GM21390 (cell line): Measurements from ENCODE around the gene NF2.

Source experiments
- ATAC-seq: cut with Tn5 transposase; IDR thresholded peaks from one replicate; pipeline ENCODE4 v1.9.1; 2021; ENCODE audit not compliant: unreplicated experiment

The NF2 gene

GRCh38 chr22:29661336-29661735 is 57.9 kb downstream of the NF2 start:
- no peak for ATAC-seq

- ATAC-seq: no peak
Observed at GRCh38 chr22:29663180-29663821, 59.9 kb downstream of the NF2 start.

DNA sequence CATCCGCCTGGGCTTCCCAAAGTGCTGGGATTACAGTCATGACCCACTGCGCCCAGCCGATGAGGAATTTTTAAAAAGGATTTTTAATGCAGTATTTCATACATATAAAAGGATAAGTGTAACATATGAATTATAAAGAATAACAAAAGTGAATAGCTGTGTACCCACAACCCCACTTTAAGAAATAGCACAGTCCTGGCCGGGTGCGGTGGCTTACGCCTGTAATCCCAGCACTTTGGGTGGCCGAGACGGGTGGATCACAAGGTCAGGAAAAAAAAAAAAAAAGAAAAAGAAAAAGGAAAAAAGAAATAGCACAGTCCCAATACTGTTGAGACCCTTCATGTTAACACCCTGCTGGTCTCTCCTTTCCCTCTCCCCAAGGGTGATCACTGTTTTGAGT is 62.1 kb downstream of the NF2 start:
- ATAC-seq: no peak

- ATAC-seq: no peak
Observed at GRCh38 chr22:29668673-29669072, 65.2 kb downstream of the NF2 start.

DNA sequence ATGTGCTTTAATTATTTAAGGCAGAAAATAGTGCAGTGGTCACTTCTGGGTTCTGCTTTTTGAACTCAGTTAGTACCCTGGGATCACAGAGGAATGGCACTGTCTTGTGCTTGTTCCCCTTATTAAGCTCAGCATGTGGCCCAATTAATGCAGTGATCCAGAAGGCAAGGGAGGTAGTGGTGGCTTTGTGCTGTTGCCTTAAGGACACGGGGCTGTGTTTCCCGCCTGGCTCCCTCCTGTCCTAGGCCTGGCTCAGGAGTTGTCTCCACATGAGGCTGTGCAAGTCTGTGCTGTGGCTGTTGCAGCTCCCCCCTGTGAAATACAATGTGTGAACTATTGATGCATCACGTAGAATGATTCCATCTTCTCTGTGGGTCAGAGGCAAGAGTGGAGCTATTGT is 67.2 kb downstream of the NF2 start:
- no peak for ATAC-seq

GRCh38 chr22:29673361-29674066 is 70.1 kb downstream of the NF2 start:
- ATAC-seq: no peak

- ATAC-seq: no peak
Observed at GRCh38 chr22:29674121-29674520, 70.7 kb downstream of the NF2 start.

GRCh38 chr22:29679316-29679715 is 75.9 kb downstream of the NF2 start:
- ATAC-seq: no peak

DNA sequence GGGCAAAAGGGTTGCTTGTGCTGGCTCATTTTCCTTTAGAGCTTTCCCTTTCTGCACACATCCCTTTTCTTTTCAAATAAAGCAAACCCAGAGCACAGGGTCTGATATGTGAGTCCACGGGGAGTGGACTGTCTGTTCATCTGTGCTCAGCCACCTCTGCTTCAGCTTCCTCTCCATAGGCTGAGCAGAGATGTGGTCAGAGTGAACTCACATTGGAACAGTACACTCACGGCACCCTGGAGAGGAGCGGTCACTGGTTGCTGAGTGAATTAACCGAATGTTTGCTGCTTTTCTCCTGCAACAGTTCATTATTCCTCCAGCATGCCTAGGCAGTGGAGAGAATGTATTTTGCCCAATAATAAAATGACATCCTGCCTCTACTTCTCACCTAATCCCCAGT is 80.1 kb downstream of the NF2 start:
- ATAC-seq: no peak

DNA sequence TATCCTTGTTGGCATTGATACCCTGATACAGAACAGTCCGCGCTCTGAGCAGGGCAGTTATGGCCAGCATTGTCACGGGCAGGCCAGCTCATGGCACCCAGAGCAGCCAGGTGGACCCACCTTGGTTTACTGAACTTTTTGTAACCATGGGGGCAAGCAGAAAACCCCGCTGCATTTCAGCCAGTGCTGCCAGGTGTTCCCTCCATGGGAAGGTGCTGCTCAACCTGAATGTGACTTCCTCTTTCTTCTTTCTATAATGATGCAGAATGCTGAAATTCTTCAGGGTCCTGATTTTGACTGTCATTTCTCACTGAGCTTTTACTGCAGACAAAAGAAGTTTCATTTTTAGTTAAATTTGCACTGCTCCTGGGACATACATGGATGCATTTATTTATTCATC is 80.8 kb downstream of the NF2 start:
- no peak for ATAC-seq

DNA sequence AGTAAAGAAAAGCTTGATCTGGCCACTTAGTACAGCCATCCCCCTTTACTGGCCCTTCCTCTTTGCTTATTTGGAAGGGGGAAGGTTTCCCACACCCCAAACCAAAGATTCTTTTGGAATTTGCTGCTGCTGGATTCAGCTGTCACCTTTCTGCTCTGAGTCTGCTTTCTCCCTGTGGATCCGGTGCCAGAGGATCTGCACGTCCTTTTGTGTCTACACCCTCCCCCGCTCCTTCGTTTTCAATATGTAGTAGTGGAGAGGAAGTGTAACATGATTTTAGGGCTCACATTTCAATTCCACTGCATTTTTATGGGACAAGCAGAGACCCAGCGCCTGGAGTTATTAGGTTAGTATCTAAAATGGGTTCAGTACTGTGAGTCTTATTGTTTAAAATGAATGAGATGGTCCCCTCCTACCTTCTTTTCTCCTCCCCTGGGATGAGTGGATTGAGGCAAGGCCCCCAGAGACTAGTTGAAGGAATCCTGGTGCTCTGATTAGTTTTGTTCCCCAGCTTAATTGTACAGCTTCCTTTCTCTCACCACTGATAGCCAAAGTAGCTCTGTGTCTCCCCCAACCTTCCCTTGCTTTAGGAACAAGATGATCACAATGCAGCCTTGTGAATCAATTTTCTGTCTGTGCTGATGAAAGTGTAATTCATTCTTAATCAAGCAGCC is 85.9 kb downstream of the NF2 start:
- ATAC-seq: no peak

GRCh38 chr22:29689880-29690213 is 86.4 kb downstream of the NF2 start:
- ATAC-seq: no peak

DNA sequence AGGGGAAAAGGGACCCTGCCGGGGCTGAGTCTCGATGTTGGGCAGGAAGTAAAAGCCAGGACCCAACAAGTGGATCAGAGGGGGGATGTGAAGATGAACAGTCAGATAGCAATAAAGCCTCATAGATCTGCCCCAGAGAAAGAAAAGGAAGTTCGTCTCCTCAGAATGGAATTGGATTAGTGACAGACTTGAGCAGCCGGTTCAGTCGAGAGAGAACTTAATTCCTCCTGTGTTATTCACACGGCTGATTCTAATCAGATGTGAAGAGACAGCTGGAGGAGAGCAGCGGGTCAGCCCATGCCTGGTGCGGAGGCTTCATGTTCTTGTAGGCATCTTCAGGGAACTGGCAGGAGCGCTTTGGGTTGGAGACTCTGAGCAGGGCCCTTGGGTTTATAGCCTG is 87.0 kb downstream of the NF2 start:
- no peak for ATAC-seq

DNA sequence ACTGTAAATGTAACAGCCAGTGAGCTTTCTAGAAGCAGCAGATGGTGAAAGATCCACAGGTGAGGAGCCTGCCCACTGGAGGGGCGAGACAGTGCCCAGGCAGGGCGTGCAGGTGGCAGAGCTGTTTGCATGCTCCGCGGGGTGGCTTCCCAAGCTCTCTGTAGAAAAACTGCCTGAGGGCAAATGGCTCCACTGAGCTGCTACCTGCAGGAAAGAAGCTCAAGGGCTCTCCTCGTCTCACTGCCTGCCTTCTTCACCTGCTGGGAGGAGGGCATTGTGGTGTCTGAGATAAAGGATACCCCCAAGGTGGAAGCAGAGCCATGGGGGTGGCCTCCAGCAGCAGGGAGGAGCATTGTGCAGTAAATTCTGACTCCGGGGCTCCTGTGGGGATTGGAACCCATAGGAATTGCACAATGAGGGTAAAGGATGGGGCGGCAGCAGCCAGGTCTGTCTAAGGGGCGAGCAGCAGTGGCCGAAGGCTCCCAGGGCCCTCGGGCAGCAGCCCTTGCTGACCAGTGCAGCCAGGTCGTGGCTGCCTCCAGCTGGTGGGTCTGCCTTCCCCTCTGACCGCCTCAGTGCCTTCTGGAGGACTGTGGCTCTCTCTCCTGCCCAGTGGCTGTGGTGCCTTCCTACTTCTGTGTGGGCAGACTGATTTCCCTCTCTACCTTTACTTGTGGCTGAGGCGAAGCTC is 88.3 kb downstream of the NF2 start:
- ATAC-seq: no peak

GRCh38 chr22:29692327-29692640 is 88.9 kb downstream of the NF2 start:
- ATAC-seq: no peak

- no peak for ATAC-seq
Observed at GRCh38 chr22:29693161-29693560, 89.7 kb downstream of the NF2 start.

DNA sequence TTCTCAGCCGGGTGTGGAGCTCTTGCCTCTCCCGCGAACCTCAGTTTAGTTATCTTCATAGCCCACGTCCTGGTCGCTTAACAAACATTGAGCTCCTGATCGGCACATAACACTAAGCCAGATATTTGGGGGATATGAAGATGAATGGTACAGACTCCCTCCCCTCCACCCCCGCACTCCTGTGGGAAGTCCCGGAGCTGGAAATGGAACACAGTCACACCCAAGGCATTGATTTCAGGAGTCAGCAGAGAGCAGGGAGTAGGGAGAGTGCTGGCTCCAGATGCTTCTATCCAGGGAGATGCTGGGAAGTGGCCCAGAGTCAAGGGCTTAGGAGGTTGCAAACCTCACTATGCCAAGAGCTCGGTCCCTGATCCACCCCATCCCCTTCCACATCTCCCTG is 90.2 kb downstream of the NF2 start:
- ATAC-seq: no peak

DNA sequence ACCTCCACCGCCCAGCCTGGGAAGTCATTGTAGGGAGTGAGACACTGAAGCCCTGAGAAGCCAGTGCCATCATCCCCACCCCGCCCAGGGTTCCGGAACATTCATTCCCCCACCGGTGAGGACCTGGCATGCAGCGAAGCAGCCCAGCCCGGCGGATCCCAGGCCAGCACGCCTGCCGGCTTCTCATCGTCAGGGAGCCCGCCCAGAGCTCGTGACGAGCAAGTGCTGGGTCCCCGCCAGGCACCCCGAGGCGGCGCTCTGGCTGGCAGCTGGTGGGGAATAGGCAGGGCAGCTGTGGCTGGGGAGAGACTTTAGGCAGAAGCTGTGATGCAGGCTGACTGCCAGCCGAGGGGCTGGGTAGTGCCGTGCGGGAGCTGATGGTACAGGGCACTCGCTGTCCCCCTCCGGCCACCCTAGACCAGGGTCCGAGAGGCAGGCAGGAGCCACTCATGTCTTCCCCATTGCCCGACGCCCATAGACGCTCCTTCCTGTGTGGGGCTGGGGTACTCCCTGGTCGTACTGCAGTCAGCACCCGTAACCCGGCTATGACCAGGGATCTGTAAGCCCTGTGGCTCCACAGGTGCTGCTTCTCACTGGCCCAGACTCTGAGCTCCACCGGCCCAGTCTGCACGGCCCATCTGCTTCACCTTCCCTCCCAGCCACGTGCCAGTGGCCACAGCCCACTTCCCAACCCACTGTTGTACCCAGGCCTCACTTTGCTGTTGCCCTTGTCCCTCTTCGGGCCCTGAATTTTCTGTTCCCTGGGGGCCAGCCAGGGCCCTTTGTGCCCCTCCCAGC is 91.9 kb downstream of the NF2 start:
- no peak for ATAC-seq

GRCh38 chr22:29697853-29698598 is 94.6 kb downstream of the NF2 start:
- no peak for ATAC-seq

DNA sequence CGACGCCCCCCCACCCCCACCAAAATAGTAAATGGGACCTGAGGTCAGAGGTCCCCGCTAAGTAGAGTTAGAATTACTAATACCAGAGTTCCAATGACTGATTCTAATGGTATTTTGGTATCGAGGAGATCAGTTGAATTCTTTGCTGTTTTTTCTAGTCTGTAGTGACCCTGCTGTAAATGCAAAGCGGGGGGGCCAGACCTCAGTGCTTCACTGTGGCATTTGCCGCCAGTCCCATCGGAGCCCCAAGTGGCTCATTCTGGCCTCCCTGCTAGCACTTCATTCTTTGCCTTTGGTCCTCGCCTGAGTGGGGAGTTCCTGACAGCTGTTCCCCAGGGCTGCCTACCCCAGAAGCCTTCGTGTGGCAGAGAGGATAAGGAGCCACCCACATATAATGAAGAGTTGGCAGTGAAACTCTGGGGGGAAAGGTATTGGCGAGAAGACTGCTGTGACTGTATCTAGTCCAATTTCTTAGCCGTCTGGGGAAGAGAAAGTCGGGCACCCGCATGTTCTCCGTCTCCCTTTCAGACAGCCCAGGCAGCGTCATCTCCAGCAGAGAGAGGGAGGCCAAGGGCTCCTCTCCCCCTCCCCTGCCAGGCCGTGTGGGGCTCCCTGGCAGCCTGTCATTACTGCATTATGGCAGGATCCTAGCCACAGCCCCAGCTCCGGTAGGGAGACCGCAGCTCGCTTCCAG is 96.9 kb downstream of the NF2 start:
- ATAC-seq: no peak
